ENCODE data around the gene CARD9.

CARD9 gene

GRCh38 chr9:136373300-136374182 lies at the start of gene CARD9:
Gene CARD9, minus strand, starts transcription at chr9:136373669. Its CDS starts 1,591 bp downstream, at chr9:136372078.
- no peak for TF ChIP-seq ATF2 (tag by site-specific recombination; IDR thresholded peaks at IDR 0.05; ENCODE audit: low read depth)
- TF ChIP-seq SP2 (tag by site-specific recombination; IDR thresholded peaks at IDR 0.05) = peak; percentile 30
- peak; percentile 2 for TF ChIP-seq ZBTB26 (tag by site-specific recombination; optimal IDR thresholded peaks at IDR 0.05)
- TF ChIP-seq ZBTB20 (tag by site-specific recombination; IDR thresholded peaks at IDR 0.05) = no peak
- TF ChIP-seq ZNF202 (tag by site-specific recombination; IDR thresholded peaks at IDR 0.05; ENCODE audit: borderline replicate concordance) = no peak
- TF ChIP-seq ZNF501 (tag by site-specific recombination; IDR thresholded peaks at IDR 0.05) = no peak
- no peak for TF ChIP-seq ZNF610 (tag by site-specific recombination; IDR thresholded peaks at IDR 0.05; ENCODE audit: borderline replicate concordance)
- no peak for TF ChIP-seq ZNF169 (tag by site-specific recombination; IDR thresholded peaks at IDR 0.05)
- no peak for TF ChIP-seq ZNF777 (tag by site-specific recombination; IDR thresholded peaks at IDR 0.05; ENCODE audit: borderline replicate concordance)
- Histone ChIP-seq H3K4me1 (ENCODE audit: control insufficient read depth, insufficient read depth, low read length) (no peaks in the 10 kb centered on the region), H3K9me3 (ENCODE audit: control insufficient read depth, insufficient read depth, low read depth, low read length) (no peaks in the 10 kb centered on the region), H3K27ac (ENCODE audit: extremely low read depth, low read depth, low read length) (no peak within 1 kb of the TSS), H3K36me3 (ENCODE audit: control insufficient read depth in 2 of 2, insufficient read depth in 1 of 2, low read length in 2 of 2) (peaks cover 0 to 41% of the 10 kb centered on the region in 2 experiments; a peak in 1 of 3 replicates), H3K4me3 (ENCODE audit: low read depth, low read length) (no peak within 1 kb of the TSS)
- ChIA-PET CTCF (interaction anchor here (0.6 to 2.0 kb wide), 3 partner anchors 12 to 60 kb away, joined by 3 to 10 read pairs (median 5); no protein-coding TSS in a partner anchor), POLR2A (interaction anchor here (0.6 to 2.7 kb wide), 5 partner anchors 10 to 161 kb away, joined by 3 to 20 read pairs (median 4); partner anchors contain the start of gene DNLZ)

GRCh38 chr9:136422876-136423275 lies 49.4 kb upstream of the CARD9 start:
- Histone ChIP-seq H3K9me3 (ENCODE audit: control insufficient read depth, insufficient read depth, low read depth, low read length) (no peaks in the 10 kb centered on the region), H3K36me3 (ENCODE audit: control insufficient read depth in 2 of 2, insufficient read depth in 1 of 2, low read length in 2 of 2) (peaks cover 13 to 69% of the 10 kb centered on the region in 2 experiments; a peak in 2 of 3 replicates), H3K4me3 (ENCODE audit: low read depth, low read length) (no peak overlapping the region), H3K4me1 (ENCODE audit: control insufficient read depth, insufficient read depth, low read length) (no peaks in the 10 kb centered on the region), H3K27ac (ENCODE audit: extremely low read depth, low read depth, low read length) (no peak overlapping the region)
- ChIA-PET POLR2A (no interaction called here), CTCF (interaction anchor here (0.5 to 0.7 kb wide), 2 partner anchors 57 to 300 kb away, joined by 3 to 4 read pairs; no protein-coding TSS in a partner anchor)
- TF ChIP-seq ZBTB17 (tag by site-specific recombination; IDR thresholded peaks at IDR 0.05) (no peak), ZFP37 (tag by site-specific recombination; IDR thresholded peaks at IDR 0.05) (no peak), ZNF398 (tag by site-specific recombination; IDR thresholded peaks at IDR 0.05) (no peak), MEIS1 (CRISPR knock-in tag; IDR thresholded peaks at IDR 0.05; ENCODE audit: borderline replicate concordance) (no peak), BCL11A (tag by site-specific recombination; IDR thresholded peaks at IDR 0.05; ENCODE audit: low read depth) (no peak), ZNF223 (tag by site-specific recombination; IDR thresholded peaks at IDR 0.05) (no peak), ZNF202 (tag by site-specific recombination; IDR thresholded peaks at IDR 0.05; ENCODE audit: borderline replicate concordance) (no peak), ZNF776 (tag by site-specific recombination; IDR thresholded peaks at IDR 0.05; ENCODE audit: borderline replicate concordance) (no peak), ZNF658 (tag by site-specific recombination; IDR thresholded peaks at IDR 0.05) (no peak)

All from HEK293 (cell line).